ENCODE measurements around the gene CD300LD.
"Not testable (repeated sequence)": the region's sequence is repeated elsewhere in the genome, so short reads cannot be mapped to it uniquely, and the experiment has no call there.

Gene CD300LD

GRCh38 chr17:74569020-74570003 is 22.8 kb downstream of the CD300LD start:
- DNase-seq, result peak; percentile 95

DNA sequence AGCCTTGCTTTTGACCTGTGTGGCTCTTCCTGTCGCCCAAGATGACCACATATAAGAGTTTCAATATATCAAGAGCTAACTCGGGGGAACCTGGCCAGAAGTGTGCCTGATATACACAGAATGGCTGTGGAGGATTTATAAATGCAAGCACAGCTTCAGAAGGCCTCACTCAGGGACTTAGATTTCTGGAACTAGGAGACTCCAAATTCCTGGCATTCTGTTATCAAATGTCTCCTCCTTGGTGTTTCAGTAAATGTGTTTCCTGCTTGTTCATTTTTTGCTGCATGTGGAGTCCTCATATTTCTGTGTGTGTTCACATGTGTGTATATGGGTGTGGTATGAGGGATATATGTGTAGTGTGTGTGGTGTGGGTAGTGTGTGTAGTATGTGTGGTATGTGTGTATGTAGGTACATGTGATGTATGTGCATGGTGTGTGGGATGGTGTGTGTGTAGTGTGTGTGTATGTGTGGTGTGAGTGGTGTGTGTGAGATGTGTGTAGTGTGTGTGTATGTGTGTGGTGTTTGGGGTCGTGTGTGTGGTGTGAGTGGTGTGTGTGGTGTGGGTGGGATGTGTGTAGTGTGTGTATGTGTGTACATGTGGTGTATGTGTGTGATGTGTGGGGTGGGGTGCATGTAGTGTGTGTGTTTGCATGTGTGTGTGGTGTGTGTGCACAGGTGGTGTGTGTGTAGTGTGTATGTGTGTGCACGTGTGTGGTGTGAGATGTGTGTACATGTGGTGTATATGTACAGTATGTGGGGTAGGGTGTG is 23.8 kb downstream of the CD300LD start:
- DNase-seq, result no peak

DNA sequence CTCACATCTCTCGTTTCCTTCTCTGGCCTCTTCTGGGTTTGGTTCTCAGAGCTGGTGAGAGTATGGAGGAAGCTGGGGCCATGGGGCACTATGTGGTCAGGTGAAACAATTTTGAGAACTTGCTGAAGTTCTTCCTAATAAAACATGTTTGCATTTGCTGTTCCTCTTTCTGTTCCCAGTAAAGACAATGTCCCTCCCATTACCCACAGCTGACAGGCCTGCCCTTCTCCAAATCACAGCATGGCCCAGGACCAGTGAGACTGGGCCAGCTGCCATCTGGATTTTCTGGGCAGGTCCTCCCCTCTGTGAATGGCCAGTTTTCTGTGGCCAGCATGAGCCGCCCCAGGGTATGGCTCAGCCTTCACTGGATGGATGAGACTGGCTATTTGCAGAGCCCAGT is 24.7 kb downstream of the CD300LD start, which contains the start of gene CD300H:
TSS of gene CD300H (minus strand) at position 113 of the 400 bp plus-strand sequence.
- DNase-seq, result no peak

GRCh38 chr17:74566132-74566753 is 25.8 kb downstream of the CD300LD start:
- DNase-seq, result peak; percentile 82

- DNase-seq, result no peak
These were observed 27.0 kb downstream of the CD300LD start for GRCh38 chr17:74565126-74565525.

DNA sequence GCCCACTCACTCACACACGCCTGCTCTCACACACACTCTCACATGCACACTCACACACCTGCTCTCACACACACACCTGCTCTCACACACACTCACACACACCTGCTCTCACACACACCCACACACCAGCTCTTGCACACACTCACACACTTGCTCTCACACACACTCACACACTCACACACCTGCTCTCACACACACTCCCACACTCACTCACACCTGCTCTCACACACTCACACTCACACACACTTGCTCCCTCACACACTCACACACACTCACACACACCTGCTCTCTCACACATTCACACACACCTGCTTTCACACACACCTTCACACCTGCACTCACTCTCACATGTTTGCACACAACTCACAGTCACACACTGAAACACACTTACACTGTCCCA is 28.7 kb downstream of the CD300LD start:
- DNase-seq, result no peak

DNA sequence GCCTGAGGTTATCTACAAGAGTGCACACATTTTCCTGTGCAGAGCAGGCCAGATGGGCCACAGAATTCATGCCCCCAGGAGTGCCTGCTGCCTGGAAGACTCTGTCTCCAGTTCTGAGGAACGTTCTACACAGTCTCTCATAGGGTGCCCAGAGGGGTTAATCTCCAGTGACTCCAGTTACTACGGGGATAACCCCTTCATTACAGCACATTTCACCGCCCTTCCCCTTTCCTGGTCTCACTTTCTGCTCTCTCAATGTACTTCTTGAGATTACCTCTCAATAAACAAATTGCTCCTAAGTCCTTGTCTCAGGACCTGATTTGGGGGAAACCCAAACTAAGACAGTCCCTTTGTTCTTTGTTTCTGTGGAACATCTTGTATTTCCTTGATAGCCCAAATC is 30.5 kb downstream of the CD300LD start:
- no peak for DNase-seq

DNA sequence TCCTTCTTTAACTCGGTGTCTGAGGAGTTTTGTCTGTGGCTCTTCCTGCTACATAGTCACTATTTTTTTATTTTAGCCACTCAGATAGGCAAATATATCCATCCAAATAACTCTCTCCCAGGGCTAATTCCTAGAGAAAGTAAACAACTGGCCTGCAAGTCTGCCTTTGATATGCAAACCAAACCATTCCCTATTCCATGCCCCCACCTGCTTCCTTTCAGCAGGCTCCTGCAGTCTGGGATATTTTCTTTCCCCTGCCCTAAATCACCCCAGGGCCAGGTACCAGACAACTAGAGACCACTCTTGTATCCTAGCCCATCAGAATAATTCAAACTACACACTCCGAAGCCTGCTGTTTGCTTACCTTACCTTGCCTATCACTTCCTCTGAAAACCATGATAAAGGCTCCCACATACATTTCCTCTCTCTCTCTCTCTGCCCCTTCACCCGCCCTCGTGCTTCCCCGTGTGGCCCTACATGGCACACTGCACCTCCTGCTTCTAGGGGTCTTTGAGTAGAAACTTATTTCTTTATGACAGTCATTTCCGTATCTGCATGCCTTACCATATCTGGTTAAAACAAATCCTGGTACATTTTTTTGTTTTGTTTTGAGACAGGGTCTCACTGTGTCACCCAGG is 33.1 kb downstream of the CD300LD start:
- no peak for DNase-seq

- not testable (repeated sequence) for DNase-seq
These were observed 33.7 kb downstream of the CD300LD start for GRCh38 chr17:74558402-74558801.

DNA sequence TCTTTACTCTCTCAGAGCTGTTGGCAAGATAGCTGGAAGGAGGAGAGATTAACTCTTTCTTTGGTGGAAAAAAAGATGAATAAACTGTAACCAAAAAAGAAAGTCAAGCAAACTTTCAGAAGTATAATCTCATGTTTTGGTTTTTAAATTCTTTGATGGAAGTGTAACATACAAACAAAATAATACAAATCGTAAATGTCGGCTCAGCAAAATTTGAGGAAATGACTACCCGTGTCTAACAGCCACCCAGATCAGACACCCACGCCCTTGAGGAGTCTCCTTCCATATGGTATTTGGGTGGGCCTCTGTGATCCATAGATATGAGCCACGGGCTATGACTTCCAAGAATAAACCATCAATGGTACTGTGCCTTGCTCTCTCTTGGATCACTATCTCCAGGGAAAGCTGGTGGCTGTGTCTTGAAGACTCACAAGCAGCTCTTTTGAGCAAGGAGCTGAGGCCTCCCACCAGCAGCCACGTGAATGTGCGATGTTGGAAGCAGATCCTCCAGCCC is 36.6 kb downstream of the CD300LD start:
- no peak for DNase-seq

DNA sequence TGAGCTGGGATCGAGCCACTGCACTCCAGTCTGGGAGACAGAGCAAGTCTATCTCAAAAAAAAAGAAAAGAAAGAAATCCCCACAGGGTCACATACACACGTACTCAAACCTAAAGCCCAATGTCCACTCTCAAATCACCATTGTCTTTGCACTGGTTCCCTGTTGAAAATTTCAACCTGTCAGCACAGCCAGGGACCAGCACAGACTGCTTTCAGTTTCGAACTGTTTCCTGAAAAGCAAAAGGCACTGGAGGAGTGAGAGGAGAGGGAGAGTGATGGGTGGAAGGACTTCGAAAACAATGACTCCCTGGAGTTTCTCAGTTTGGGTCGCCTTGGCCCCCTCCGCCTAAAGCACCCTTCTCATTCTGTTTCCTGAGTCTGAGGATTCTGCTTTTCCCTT is 37.2 kb downstream of the CD300LD start:
- DNase-seq, result no peak

GRCh38 chr17:74552037-74552436 is 40.0 kb downstream of the CD300LD start:
- no peak for DNase-seq

DNA sequence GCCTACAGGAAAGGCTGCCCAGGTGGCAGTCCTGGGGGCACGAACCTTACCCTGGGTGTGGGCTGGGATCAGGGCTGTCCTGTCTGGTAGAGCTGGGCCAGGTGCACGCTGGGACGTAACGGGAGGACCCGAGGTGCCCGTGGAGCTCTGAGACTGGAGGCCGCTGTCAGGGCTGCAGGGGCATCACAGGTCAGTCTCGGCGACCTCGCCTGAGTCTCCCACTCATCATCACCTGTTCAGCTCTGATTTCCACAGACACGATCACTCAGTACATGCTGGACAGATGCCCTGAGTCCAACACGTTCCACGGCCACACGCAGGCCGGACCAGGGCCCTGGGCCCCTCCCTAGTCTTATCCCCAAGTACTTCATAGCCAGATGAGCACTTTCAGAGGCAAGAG is 41.5 kb downstream of the CD300LD start:
- DNase-seq, result no peak

GRCh38 chr17:74549343-74549742 is 42.7 kb downstream of the CD300LD start:
- no peak for DNase-seq

DNA sequence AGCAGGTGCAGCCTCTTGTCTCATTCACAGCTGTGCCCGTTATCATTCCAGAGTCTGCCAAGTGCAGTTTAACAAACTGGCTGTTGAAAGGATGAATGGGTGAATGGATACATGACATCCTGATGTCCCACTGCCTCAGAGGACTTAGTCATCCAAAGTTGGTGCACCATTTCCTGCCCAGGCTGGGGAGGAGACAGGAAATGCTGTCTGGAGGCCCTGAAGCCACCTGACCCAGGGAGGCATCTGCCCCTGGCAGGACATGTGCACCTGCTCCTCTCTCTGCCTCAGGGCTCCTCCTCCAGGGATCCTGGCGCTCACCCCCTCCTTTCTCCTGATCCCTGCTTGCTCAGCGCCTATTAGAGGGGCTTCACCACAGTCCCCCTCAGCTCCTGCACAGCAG is 44.3 kb downstream of the CD300LD start:
- DNase-seq, result no peak

DNA sequence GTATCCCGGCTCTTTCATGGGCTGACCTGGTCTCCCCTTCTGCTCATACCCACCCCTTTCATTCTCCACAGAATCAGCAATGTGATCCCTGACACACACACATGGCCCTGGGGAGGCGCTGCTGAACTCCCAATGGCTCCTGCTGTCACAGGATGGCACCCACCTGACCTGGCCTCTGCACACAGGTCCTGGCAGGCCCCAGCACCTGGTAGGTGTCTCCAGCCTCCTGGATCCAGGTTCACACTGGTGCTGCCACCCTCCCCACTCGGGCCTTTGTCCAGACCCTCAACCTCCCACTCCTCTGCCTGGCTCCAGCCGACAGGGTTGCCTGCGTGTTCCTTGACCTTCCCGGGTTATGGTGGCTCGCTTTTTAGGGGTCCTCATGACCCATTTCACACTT is 44.8 kb downstream of the CD300LD start:
- no peak for DNase-seq

- DNase-seq, result no peak
These were observed 45.5 kb downstream of the CD300LD start for GRCh38 chr17:74546586-74546985.

DNA sequence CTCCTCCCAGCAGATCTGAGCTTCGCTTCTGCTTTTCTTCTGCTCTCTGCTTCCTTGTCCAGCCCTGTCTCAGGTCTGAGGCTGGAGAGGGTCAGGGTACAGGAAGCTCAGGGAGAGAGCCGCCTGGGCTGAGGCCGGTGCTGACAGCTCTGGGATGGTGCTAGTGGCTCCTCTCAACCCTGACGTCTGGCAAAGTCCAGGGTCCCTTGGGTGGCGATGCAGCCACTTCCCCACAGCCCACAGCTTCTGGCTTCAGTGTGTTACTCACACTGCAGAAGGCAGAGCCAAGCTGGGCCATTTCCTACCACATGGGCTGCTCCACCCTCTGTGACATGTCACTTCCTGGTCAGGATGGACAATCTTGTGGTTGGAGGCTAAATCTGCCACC is 46.2 kb downstream of the CD300LD start, which contains the start of gene CD300C:
TSS of gene CD300C (minus strand) at position 273 of the 388 bp plus-strand sequence. CDS start 333 bp downstream, outside the sequence.
- DNase-seq, result no peak

GRCh38 chr17:74544991-74545842 is 46.9 kb downstream of the CD300LD start:
- no peak for DNase-seq

DNA sequence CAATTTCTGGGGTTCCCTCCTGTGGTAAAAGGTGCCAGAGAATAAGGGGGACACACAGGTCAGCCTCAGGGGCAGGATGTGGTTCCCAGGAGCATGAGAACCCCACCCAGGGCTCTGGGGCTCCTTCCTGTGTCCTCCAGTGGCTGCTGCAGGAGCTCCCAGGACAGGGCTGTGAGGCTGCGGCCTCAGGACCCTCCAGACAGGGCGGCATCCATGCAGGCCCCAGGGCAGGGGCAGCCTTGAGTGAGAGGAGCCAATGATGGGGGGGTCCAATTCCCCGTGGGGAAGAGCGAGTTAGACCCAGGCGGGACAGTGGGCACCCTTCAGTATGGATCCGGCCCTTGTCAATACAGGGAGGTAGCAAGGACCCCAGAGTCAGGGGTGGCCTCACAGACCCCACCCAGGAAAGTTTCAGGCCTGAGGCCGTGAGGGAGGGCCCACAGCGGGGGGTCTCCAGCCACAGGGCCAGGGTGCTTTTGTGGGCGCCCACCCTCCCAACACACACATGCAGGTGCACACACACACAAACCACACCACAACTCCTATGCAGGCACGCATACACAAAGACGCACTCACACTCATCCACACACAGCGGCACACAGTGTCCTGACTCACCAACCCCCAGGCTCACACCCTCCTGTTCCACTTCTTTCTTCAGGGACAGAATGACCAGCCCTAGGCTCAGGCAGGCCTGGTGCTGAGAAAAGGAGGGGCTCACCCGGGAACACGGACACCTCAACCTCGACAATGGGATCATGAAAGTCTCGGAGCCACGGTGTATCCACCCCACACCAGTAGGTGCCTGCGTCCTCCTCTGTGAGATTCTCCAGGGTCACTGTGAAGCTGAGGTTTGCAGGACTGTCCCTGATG is 48.0 kb downstream of the CD300LD start:
- no peak for DNase-seq
